HepG2 (cell line): ENCODE results near the gene JSRP1. TPM values are rescaled to one million over a fixed set of nuclear protein-coding genes. Genes with fewer than 3 reads are reported as not detected.

Experiments
- ATAC-seq: fragments of 200-7000 bp; cut with Tn5 transposase; 3 replicates; pipeline ENCODE4 v1.9.1; 2020; ENCODE audit warnings: mild to moderate bottlenecking, moderate library complexity
- BruUV-seq: library from RNA; stranded (reverse); fragments of 400-500 nt; replicated peaks from 2 replicates; lab custom pipeline; 2021; lab: Mats Ljungman, UMichigan
- CTCF ChIA-PET: fragments of 300-600 bp; formaldehyde crosslinking; extraction: SDS; loops from one replicate; lab custom pipeline; 2021; ENCODE audit warnings: low total read pairs, inconsistent platforms, low intra/inter-chr PET ratio; lab: Yijun Ruan, JAX
- POLR2A ChIA-PET: fragments of 350-600 bp; sonication (Branson Sonifier 250); formaldehyde crosslinking; loops from one replicate; lab custom pipeline; 2020; ENCODE audit warnings: antibody characterized with exemption, inconsistent platforms; lab: Yijun Ruan, JAX
- DNase-seq: peaks from one replicate; pipeline ENCODE4 v3.0.0-alpha.2; 2015; ENCODE audit warnings: low spot score
- FAIRE-seq: peaks from 3 replicates; lab custom pipeline; 2011; peaks lifted over from hg19 to GRCh38; lab: Jason Lieb, UNC
- H2AFZ ChIP-seq: one replicate; pipeline ENCODE4 v1.6.1; 2011; ENCODE audit warnings: low read length, inconsistent platforms
- H3K27ac ChIP-seq: fragments of 300-600 bp; 3 replicates; pipeline ENCODE4 v1.8.0; 2011; ENCODE audit warnings: mixed run types, mild to moderate bottlenecking, mixed read lengths, low read length, inconsistent platforms; ENCODE audit not compliant: insufficient read depth; ENCODE audit errors: extremely low read length
- H3K27me3 ChIP-seq, 2 experiments: fragments of 200-600 bp in 1 of 2; 2 replicates in 1 of 2; 3 replicates in 1 of 2; pipeline versions ENCODE4 v1.6.0 to v1.8.0; 2011; ENCODE audit warnings: low read length in 2 of 2, mild to moderate bottlenecking in 2 of 2, moderate library complexity in 2 of 2, inconsistent platforms in 1 of 2; ENCODE audit not compliant: insufficient read depth in 2 of 2, control insufficient read depth in 1 of 2
- H3K36me3 ChIP-seq, 2 experiments: fragments of 200-600 bp in 1 of 2; replicated peaks in 1 of 2; 2 replicates in 1 of 2; 3 replicates in 1 of 2; pipeline versions ENCODE4 v1.5.1 to v1.8.0; 2011; ENCODE audit warnings: low read length in 2 of 2, inconsistent platforms in 1 of 2; ENCODE audit not compliant: insufficient read depth in 2 of 2, control insufficient read depth in 1 of 2
- H3K4me1 ChIP-seq: 2 replicates; pipeline ENCODE4 v1.5.1; 2012; ENCODE audit warnings: low read length, inconsistent platforms; ENCODE audit not compliant: insufficient read depth
- H3K4me2 ChIP-seq: 2 replicates; pipeline ENCODE4 v1.6.0; 2011; ENCODE audit warnings: low read depth, low read length, inconsistent platforms
- H3K4me3 ChIP-seq, 3 experiments: fragments of 200-600 bp in 1 of 3; sonication (generic), shearing (Covaris generic) in 1 of 3; replicated peaks in 1 of 3; 2 replicates each; pipeline ENCODE4 v1.5.1; 2011 to 2016; ENCODE audit warnings: low read length in 3 of 3, inconsistent platforms in 2 of 3, low read depth in 2 of 3, mild to moderate bottlenecking in 2 of 3, control low read depth in 1 of 3, mixed read lengths in 1 of 3; ENCODE audit not compliant: insufficient read depth in 1 of 3
- H3K79me2 ChIP-seq: one replicate; pipeline ENCODE4 v1.6.1; 2011; ENCODE audit warnings: low read length, inconsistent platforms; ENCODE audit not compliant: insufficient read depth
- H3K9ac ChIP-seq: 2 replicates; pipeline ENCODE4 v1.6.0; 2011; ENCODE audit warnings: mild to moderate bottlenecking, low read depth, low read length, inconsistent platforms; ENCODE audit not compliant: insufficient read depth
- H3K9me3 ChIP-seq: 2 replicates; pipeline ENCODE4 v1.5.1; 2012; ENCODE audit warnings: mild to moderate bottlenecking, low read length
- H4K20me1 ChIP-seq: 2 replicates; pipeline ENCODE4 v1.6.0; 2011; ENCODE audit warnings: inconsistent platforms, mild to moderate bottlenecking, low read length, moderate library complexity; ENCODE audit not compliant: insufficient read depth
- ATM ChIP-seq: fragments of 450-650 bp; IDR thresholded peaks from 2 replicates; pipeline ENCODE4 v1.7.1; 2017; ENCODE audit warnings: mild to moderate bottlenecking, borderline replicate concordance
- BRD4 ChIP-seq: sonication (generic); formaldehyde crosslinking; IDR thresholded peaks from 2 replicates; pipeline ENCODE4 v1.4.0; 2020; ENCODE audit warnings: missing genetic modification reagents
- IKZF1 ChIP-seq: fragments of 450-650 bp; IDR thresholded peaks from 2 replicates; pipeline ENCODE4 v1.7.1; 2016
- IRX3 ChIP-seq: sonication (generic); formaldehyde crosslinking; IDR thresholded peaks from 2 replicates; pipeline ENCODE4 v1.8.1; 2023; ENCODE audit warnings: mild to moderate bottlenecking, low read depth, missing genetic modification reagents, borderline replicate concordance
- RARG ChIP-seq: sonication (generic); formaldehyde crosslinking; IDR thresholded peaks from 2 replicates; pipeline ENCODE4 v1.4.0; 2020; ENCODE audit warnings: low read depth, mild to moderate bottlenecking, missing genetic modification reagents
- RXRA ChIP-seq: sonication (generic); formaldehyde crosslinking; IDR thresholded peaks from 2 replicates; pipeline ENCODE4 v1.5.1; 2020; ENCODE audit warnings: missing genetic modification reagents
- ZBTB7B ChIP-seq: sonication (generic); formaldehyde crosslinking; IDR thresholded peaks from 2 replicates; pipeline ENCODE4 v1.4.0; 2020; ENCODE audit warnings: missing genetic modification reagents
- ZSCAN9 ChIP-seq: IDR thresholded peaks from 2 replicates; pipeline ENCODE4 v1.6.1; 2016; ENCODE audit warnings: borderline replicate concordance
- WGBS: methylation state at CpG from one replicate; pipeline ENCODE4 v1.1.6; 2017; ENCODE audit warnings: low lambda C conversion rate; 5-methylcytosine and 5-hydroxymethylcytosine counted together
- in situ Hi-C: cut with HindIII; loops from 2 replicates; pipeline ENCODE4 v1.10.0; 2017; ENCODE audit warnings: low pct_unique_long_range_greater_than_20kb; ENCODE audit not compliant: extremely low pct_ligation_motif_present
- intact Hi-C: fragments of 100-400 bp; cut with micrococcal nuclease; formaldehyde crosslinking; loops from one replicate; pipeline ENCODE4 v1.10.0; 2022; ENCODE audit not compliant: unreplicated experiment
- polyA plus RNA-seq, 8 experiments: library from polyadenylated mRNA; depleted of rRNA in 3 of 8; stranded (reverse) in 7 of 8; unstranded in 1 of 8; fragments of >200 nt; fragmentation: Illumina TruSeq in 4 of 8; extraction: Trizol in 4 of 8; gene quantifications; 2 replicates each; pipeline versions ENCODE4 v1.2.1 to v1.2.3, GENCODE V29; 2011 to 2016; ENCODE audit warnings: low read depth in 4 of 8, missing spikeins in 1 of 8, mixed read lengths in 1 of 8; ENCODE audit not compliant: insufficient read depth in 1 of 8
- total RNA-seq, 5 experiments: library from RNA; depleted of rRNA; stranded (reverse); fragments of >200 nt; fragmentation: Illumina TruSeq; extraction: Trizol; gene quantifications; 2 replicates each; pipeline ENCODE4 v1.2.3, GENCODE V29; 2016; ENCODE audit warnings: low read depth in 1 of 5
- TF ChIP-seq, protein P1 (sequence below), 2 experiments: IDR thresholded peaks; 2 replicates each; pipeline ENCODE4 v1.6.1; 2011 to 2012; ENCODE audit warnings: low read length in 2 of 2, borderline replicate concordance in 1 of 2, low read depth in 1 of 2, mild to moderate bottlenecking in 1 of 2, moderate library complexity in 1 of 2
- TF ChIP-seq, protein P2 (sequence below): sonication (generic); formaldehyde crosslinking; IDR thresholded peaks from 2 replicates; pipeline ENCODE4 v1.5.1; 2020; ENCODE audit warnings: mild to moderate bottlenecking, missing genetic modification reagents, moderate library complexity
- TF ChIP-seq, protein P3 (sequence below): sonication (generic); formaldehyde crosslinking; IDR thresholded peaks from 2 replicates; pipeline ENCODE4 v1.5.0; 2020; ENCODE audit warnings: missing genetic modification reagents, mild to moderate bottlenecking, borderline replicate concordance

JSRP1 gene
- total and polyA plus RNA-seq, 2 of the 13 experiments (the other 11 are each of a cell fraction or from before 2014, with no cell fraction given), result 0.16 to 0.38 TPM

DNA sequence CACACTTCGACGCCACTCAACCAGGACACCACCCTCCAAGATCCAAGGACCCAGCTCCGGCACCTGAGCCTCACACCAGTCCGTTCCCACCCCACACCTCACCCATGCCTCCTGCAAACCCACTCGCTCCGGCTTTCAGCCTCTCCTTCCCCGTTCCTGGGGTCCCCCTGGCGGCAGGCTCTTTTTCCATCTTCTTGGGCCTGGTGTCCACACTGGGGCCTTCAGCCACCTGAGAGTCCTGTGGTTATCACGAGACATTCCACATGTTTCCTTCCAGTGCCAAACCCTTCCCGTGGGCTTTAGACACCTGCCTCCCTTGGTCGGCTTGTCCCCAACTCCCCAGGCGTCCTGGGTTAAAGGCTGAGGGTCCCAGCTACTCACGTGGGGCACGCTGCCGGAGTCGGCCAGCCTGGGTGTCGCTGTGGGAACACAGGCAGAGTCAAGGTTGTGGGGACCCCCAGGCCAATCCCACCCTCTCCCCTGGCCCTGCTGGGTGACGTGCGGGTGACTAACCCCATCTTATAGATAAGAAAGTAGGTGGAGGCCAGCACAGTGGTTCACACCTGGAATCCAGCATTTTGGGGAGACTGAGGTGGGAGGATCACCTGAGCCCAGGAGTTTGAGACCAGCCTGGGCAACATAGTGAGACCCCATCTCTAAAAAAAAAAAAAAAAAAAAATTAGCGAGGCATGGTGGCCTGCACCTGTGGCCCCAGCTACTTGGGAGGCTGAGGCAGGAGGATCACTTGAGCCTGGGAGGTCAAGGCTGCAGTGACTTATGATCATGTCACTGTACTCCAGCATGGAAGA is 1.9 kb downstream of the JSRP1 start:
- no peaks in the 10 kb centered on the region for H3K36me3 ChIP-seq
- H3K79me2 ChIP-seq, result no peaks in the 10 kb centered on the region
- BruUV-seq, result no TSS peak
- H3K4me3 ChIP-seq, result peak overlapping the region in 2 of 3 experiments; percentile 22 to 67; a peak in 2 of 6 replicates
- H2AFZ ChIP-seq, result no peak overlapping the region
- peak overlapping the region; percentile 85 for H3K4me2 ChIP-seq
- no peak overlapping the region for H3K27ac ChIP-seq
- ChIA-PET POLR2A (interaction anchor here (1.0 to 2.3 kb wide), 5 partner anchors 9 to 19 kb away, joined by 3 to 9 read pairs (median 5); no protein-coding TSS in a partner anchor), CTCF (interaction anchor here (0.6 to 1.9 kb wide), 6 partner anchors 9 to 98 kb away, joined by 3 to 12 read pairs (median 5); partner anchors contain the start of genes PLEKHJ1 and SF3A2)
- H4K20me1 ChIP-seq, result no peaks in the 10 kb centered on the region
- FAIRE-seq, result peak; percentile 51
- in situ Hi-C loops (no loop called here), intact Hi-C loops (no loop called here)
- ATAC-seq, result peak; percentile 49
- peak; percentile 64 for DNase-seq
- peaks cover 40% of the 10 kb centered on the region for H3K4me1 ChIP-seq
- peaks cover 3 to 5% of the 10 kb centered on the region in 2 experiments; a peak in 3 of 5 replicates for H3K27me3 ChIP-seq
- H3K9me3 ChIP-seq, result no peaks in the 10 kb centered on the region
- 44% methylated on average over 15 of the region's 20 CpGs for WGBS
- no peak overlapping the region; the same call in 1 of the 2 replicates for H3K9ac ChIP-seq
- TF ChIP-seq ZBTB7B (CRISPR knock-in tag) (peak; percentile 55; the same call in 1 of the 2 replicates), ATM (no peak), IRX3 (CRISPR knock-in tag) (no peak), BRD4 (CRISPR knock-in tag) (0 out of 2 replicates have a peak, but pooled peaks have one; percentile 2), RXRA (CRISPR knock-in tag) (0 out of 2 replicates have a peak, but pooled peaks have one; percentile 42), IKZF1 (no peak), ZSCAN9 (CRISPR knock-in tag) (0 out of 2 replicates have a peak, but pooled peaks have one; percentile 35), RARG (CRISPR knock-in tag) (no peak)
- TF ChIP-seq, protein P1, sequence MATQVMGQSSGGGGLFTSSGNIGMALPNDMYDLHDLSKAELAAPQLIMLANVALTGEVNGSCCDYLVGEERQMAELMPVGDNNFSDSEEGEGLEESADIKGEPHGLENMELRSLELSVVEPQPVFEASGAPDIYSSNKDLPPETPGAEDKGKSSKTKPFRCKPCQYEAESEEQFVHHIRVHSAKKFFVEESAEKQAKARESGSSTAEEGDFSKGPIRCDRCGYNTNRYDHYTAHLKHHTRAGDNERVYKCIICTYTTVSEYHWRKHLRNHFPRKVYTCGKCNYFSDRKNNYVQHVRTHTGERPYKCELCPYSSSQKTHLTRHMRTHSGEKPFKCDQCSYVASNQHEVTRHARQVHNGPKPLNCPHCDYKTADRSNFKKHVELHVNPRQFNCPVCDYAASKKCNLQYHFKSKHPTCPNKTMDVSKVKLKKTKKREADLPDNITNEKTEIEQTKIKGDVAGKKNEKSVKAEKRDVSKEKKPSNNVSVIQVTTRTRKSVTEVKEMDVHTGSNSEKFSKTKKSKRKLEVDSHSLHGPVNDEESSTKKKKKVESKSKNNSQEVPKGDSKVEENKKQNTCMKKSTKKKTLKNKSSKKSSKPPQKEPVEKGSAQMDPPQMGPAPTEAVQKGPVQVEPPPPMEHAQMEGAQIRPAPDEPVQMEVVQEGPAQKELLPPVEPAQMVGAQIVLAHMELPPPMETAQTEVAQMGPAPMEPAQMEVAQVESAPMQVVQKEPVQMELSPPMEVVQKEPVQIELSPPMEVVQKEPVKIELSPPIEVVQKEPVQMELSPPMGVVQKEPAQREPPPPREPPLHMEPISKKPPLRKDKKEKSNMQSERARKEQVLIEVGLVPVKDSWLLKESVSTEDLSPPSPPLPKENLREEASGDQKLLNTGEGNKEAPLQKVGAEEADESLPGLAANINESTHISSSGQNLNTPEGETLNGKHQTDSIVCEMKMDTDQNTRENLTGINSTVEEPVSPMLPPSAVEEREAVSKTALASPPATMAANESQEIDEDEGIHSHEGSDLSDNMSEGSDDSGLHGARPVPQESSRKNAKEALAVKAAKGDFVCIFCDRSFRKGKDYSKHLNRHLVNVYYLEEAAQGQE (IDR thresholded peaks at IDR 0.05; ENCODE audit: borderline replicate concordance in 1 of 2, low read depth in 1 of 2, low read length in 2 of 2), result no peak
- TF ChIP-seq, protein P2, sequence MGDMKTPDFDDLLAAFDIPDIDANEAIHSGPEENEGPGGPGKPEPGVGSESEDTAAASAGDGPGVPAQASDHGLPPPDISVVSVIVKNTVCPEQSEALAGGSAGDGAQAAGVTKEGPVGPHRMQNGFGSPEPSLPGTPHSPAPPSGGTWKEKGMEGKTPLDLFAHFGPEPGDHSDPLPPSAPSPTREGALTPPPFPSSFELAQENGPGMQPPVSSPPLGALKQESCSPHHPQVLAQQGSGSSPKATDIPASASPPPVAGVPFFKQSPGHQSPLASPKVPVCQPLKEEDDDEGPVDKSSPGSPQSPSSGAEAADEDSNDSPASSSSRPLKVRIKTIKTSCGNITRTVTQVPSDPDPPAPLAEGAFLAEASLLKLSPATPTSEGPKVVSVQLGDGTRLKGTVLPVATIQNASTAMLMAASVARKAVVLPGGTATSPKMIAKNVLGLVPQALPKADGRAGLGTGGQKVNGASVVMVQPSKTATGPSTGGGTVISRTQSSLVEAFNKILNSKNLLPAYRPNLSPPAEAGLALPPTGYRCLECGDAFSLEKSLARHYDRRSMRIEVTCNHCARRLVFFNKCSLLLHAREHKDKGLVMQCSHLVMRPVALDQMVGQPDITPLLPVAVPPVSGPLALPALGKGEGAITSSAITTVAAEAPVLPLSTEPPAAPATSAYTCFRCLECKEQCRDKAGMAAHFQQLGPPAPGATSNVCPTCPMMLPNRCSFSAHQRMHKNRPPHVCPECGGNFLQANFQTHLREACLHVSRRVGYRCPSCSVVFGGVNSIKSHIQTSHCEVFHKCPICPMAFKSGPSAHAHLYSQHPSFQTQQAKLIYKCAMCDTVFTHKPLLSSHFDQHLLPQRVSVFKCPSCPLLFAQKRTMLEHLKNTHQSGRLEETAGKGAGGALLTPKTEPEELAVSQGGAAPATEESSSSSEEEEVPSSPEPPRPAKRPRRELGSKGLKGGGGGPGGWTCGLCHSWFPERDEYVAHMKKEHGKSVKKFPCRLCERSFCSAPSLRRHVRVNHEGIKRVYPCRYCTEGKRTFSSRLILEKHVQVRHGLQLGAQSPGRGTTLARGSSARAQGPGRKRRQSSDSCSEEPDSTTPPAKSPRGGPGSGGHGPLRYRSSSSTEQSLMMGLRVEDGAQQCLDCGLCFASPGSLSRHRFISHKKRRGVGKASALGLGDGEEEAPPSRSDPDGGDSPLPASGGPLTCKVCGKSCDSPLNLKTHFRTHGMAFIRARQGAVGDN (CRISPR knock-in tag), result peak; percentile 40; the same call in 1 of the 2 replicates
- TF ChIP-seq, protein P3, sequence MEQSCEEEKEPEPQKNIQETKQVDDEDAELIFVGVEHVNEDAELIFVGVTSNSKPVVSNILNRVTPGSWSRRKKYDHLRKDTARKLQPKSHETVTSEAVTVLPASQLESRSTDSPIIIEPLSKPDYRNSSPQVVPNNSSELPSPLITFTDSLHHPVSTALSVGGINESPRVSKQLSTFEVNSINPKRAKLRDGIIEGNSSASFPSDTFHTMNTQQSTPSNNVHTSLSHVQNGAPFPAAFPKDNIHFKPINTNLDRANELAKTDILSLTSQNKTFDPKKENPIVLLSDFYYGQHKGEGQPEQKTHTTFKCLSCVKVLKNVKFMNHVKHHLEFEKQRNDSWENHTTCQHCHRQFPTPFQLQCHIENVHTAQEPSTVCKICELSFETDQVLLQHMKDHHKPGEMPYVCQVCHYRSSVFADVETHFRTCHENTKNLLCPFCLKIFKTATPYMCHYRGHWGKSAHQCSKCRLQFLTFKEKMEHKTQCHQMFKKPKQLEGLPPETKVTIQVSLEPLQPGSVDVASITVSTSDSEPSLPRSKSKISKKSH (CRISPR knock-in tag), result 0 out of 2 replicates have a peak, but pooled peaks have one; percentile 48
